Skin of body (tissue), 2 donors: Measurements from ENCODE around the gene CPE. TPM values are rescaled to one million over a fixed set of nuclear protein-coding genes. Genes with fewer than 3 reads are reported as not detected.

Experiments
- DNase-seq: peaks from one replicate; lab custom pipeline; 2025; lab: John Stamatoyannopoulos, UW
- total RNA-seq: library from RNA; depleted of rRNA; stranded (reverse); fragments of >200 nt; gene quantifications from one replicate; pipeline ENCODE4 v1.2.3, GENCODE V29; 2014

CPE gene
- total RNA-seq, 1 donor from 2014 or later: 87.3 TPM

- no peak for DNase-seq
These were observed 128.0 kb downstream of the CPE start for GRCh38 chr4:165506849-165507248.

GRCh38 chr4:165507381-165507780, 128.6 kb downstream of the CPE start:
- DNase-seq: no peak

GRCh38 chr4:165508372-165509120, 129.7 kb downstream of the CPE start:
- DNase-seq: no peak

GRCh38 chr4:165512424-165512823, 133.6 kb downstream of the CPE start:
- DNase-seq: no peak

GRCh38 chr4:165514739-165515138, 135.9 kb downstream of the CPE start:
- DNase-seq: no peak

GRCh38 chr4:165515201-165515600, 136.4 kb downstream of the CPE start:
- no peak for DNase-seq

- no peak for DNase-seq
These were observed 137.5 kb downstream of the CPE start for GRCh38 chr4:165516281-165516833.

- no peak for DNase-seq
These were observed 138.4 kb downstream of the CPE start for GRCh38 chr4:165517216-165517615.

- no peak for DNase-seq
These were observed 139.3 kb downstream of the CPE start for GRCh38 chr4:165518024-165518616.

- no peak for DNase-seq
These were observed 139.9 kb downstream of the CPE start for GRCh38 chr4:165518686-165519085.

- DNase-seq: peak; percentile 60
These were observed 140.8 kb downstream of the CPE start for GRCh38 chr4:165519591-165519990.

GRCh38 chr4:165520086-165520485, 141.3 kb downstream of the CPE start:
- peak; percentile 22 for DNase-seq

- DNase-seq: no peak
These were observed 143.2 kb downstream of the CPE start for GRCh38 chr4:165522050-165522449.

- no peak for DNase-seq
These were observed 145.9 kb downstream of the CPE start for GRCh38 chr4:165524532-165525190.

GRCh38 chr4:165532976-165533375, 154.2 kb downstream of the CPE start:
- no peak for DNase-seq

- DNase-seq: peak; percentile 74
These were observed 158.3 kb downstream of the CPE start for GRCh38 chr4:165537028-165537648.

GRCh38 chr4:165539801-165540200, 161.0 kb downstream of the CPE start:
- no peak for DNase-seq

- DNase-seq: no peak
These were observed 161.5 kb downstream of the CPE start for GRCh38 chr4:165540206-165540830.

GRCh38 chr4:165541851-165542459, 163.1 kb downstream of the CPE start:
- DNase-seq: no peak

- no peak for DNase-seq
These were observed 163.7 kb downstream of the CPE start for GRCh38 chr4:165542476-165542875.
